Astrocyte (in vitro differentiated cells and primary cell): ENCODE measurements around the gene GLRA2. TPM values are rescaled to one million over a fixed set of nuclear protein-coding genes. Genes with fewer than 3 reads are reported as not detected.

Experiments used
- DNase-seq: peaks from one replicate; pipeline ENCODE4 v3.0.0-alpha.2; 2010; ENCODE audit warnings: low read depth
- FAIRE-seq: peaks from 2 replicates; lab custom pipeline; 2011; peaks lifted over from hg19 to GRCh38; lab: Jason Lieb, UNC
- H2AFZ ChIP-seq: 2 replicates; pipeline ENCODE4 v1.6.0; 2012; ENCODE audit warnings: low read depth, low read length, inconsistent platforms
- H3K27ac ChIP-seq: 2 replicates; pipeline ENCODE4 v1.5.1; 2011; ENCODE audit warnings: low read depth, low read length, inconsistent platforms
- H3K27me3 ChIP-seq: 2 replicates; pipeline ENCODE4 v1.6.0; 2011; ENCODE audit warnings: low read length, inconsistent platforms; ENCODE audit not compliant: insufficient read depth
- H3K36me3 ChIP-seq: 2 replicates; pipeline ENCODE4 v1.5.1; 2011; ENCODE audit warnings: low read length, inconsistent platforms; ENCODE audit not compliant: insufficient read depth
- H3K4me1 ChIP-seq: 2 replicates; pipeline ENCODE4 v1.5.1; 2011; ENCODE audit warnings: low read length, inconsistent platforms; ENCODE audit not compliant: insufficient read depth
- H3K4me2 ChIP-seq: 2 replicates; pipeline ENCODE4 v1.6.0; 2012; ENCODE audit warnings: low read length, inconsistent platforms
- H3K4me3 ChIP-seq: 2 replicates; pipeline ENCODE4 v1.5.1; 2011; ENCODE audit warnings: low read depth, mild to moderate bottlenecking, low read length, inconsistent platforms; ENCODE audit not compliant: insufficient read depth
- H3K79me2 ChIP-seq: 2 replicates; pipeline ENCODE4 v1.6.0; 2012; ENCODE audit warnings: mild to moderate bottlenecking, low read length, inconsistent platforms; ENCODE audit not compliant: insufficient read depth
- H3K9ac ChIP-seq: 2 replicates; pipeline ENCODE4 v1.6.0; 2012; ENCODE audit warnings: mild to moderate bottlenecking, low read length, inconsistent platforms
- H3K9me3 ChIP-seq: 2 replicates; pipeline ENCODE4 v1.5.1; 2012; ENCODE audit warnings: low read depth, mild to moderate bottlenecking, low read length, inconsistent platforms; ENCODE audit not compliant: insufficient read depth
- H4K20me1 ChIP-seq: 2 replicates; pipeline ENCODE4 v1.6.0; 2012; ENCODE audit warnings: low read length, inconsistent platforms; ENCODE audit not compliant: insufficient read depth
- H3K27ac Mint-ChIP-seq: one replicate; pipeline ENCODE4 v1.8.0; 2021; ENCODE audit warnings: mild to moderate bottlenecking, mixed read lengths; ENCODE audit not compliant: unreplicated experiment
- H3K27me3 Mint-ChIP-seq: one replicate; pipeline ENCODE4 v1.8.0; 2021; ENCODE audit warnings: low read depth, mixed read lengths; ENCODE audit not compliant: unreplicated experiment
- H3K36me3 Mint-ChIP-seq: one replicate; pipeline ENCODE4 v1.8.0; 2021; ENCODE audit warnings: low read depth, mixed read lengths; ENCODE audit not compliant: unreplicated experiment
- H3K4me1 Mint-ChIP-seq: one replicate; pipeline ENCODE4 v1.8.0; 2021; ENCODE audit warnings: low read depth, mixed read lengths; ENCODE audit not compliant: unreplicated experiment
- H3K4me3 Mint-ChIP-seq: one replicate; pipeline ENCODE4 v1.8.0; 2021; ENCODE audit warnings: mild to moderate bottlenecking, moderate library complexity, mixed read lengths; ENCODE audit not compliant: unreplicated experiment
- H3K9me3 Mint-ChIP-seq: one replicate; pipeline ENCODE4 v1.8.0; 2021; ENCODE audit warnings: mild to moderate bottlenecking, mixed read lengths; ENCODE audit not compliant: unreplicated experiment
- EZH2 ChIP-seq: IDR thresholded peaks from 2 replicates; pipeline ENCODE4 v1.6.1; 2012; ENCODE audit warnings: mild to moderate bottlenecking, low read length, inconsistent platforms; ENCODE audit not compliant: insufficient read depth
- total RNA-seq: library from RNA; stranded (reverse); gene quantifications from 2 replicates; pipeline ENCODE4 v1.2.1, GENCODE V29; 2021
- TF ChIP-seq, protein P1 (sequence below): IDR thresholded peaks from 2 replicates; pipeline ENCODE4 v1.5.1; 2011; ENCODE audit warnings: low read depth, mild to moderate bottlenecking, inconsistent platforms, low read length, moderate library complexity; ENCODE audit not compliant: insufficient read depth

The GLRA2 gene
- total RNA-seq, 1 donor from 2014 or later, result not detected

DNA sequence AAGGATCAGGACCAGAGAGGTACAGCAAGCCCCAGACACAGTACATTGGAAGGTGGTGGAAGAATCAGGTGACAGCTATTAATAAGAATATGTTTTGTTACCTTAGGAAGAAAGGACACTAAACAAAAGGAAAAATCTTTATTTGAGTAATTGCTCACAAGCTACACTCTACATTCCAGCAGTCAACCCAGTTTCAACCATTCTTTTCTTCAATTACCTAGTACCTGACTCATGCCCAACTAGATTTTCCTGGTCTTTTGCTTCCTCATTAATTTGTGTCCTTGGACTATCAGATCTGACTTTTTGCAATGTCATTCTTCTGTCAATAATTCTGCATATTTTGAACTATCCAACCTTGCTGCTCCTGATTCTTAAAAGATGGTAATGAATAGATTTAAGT, 22.5 kb upstream of the GLRA2 start:
- Histone ChIP-seq H2AFZ (no peak overlapping the region), H3K9me3 (no peaks in the 10 kb centered on the region), H3K4me1 (no peaks in the 10 kb centered on the region), H4K20me1 (no peaks in the 10 kb centered on the region), H3K79me2 (no peaks in the 10 kb centered on the region), H3K27me3 (no peaks in the 10 kb centered on the region), H3K4me3 (no peak overlapping the region), H3K4me2 (no peak overlapping the region), H3K36me3 (no peaks in the 10 kb centered on the region), H3K27ac (no peak overlapping the region), H3K9ac (no peak overlapping the region)
- FAIRE-seq, result peak; percentile 66
- TF ChIP-seq, protein P1, sequence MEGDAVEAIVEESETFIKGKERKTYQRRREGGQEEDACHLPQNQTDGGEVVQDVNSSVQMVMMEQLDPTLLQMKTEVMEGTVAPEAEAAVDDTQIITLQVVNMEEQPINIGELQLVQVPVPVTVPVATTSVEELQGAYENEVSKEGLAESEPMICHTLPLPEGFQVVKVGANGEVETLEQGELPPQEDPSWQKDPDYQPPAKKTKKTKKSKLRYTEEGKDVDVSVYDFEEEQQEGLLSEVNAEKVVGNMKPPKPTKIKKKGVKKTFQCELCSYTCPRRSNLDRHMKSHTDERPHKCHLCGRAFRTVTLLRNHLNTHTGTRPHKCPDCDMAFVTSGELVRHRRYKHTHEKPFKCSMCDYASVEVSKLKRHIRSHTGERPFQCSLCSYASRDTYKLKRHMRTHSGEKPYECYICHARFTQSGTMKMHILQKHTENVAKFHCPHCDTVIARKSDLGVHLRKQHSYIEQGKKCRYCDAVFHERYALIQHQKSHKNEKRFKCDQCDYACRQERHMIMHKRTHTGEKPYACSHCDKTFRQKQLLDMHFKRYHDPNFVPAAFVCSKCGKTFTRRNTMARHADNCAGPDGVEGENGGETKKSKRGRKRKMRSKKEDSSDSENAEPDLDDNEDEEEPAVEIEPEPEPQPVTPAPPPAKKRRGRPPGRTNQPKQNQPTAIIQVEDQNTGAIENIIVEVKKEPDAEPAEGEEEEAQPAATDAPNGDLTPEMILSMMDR, result no peak
- no peak for TF ChIP-seq EZH2
- Mint-ChIP-seq H3K9me3 (no peaks in the 10 kb centered on the region), H3K27ac (no peak overlapping the region), H3K4me3 (no peak overlapping the region), H3K36me3 (no peaks in the 10 kb centered on the region), H3K27me3 (no peaks in the 10 kb centered on the region), H3K4me1 (no peaks in the 10 kb centered on the region)
- DNase-seq, result no peak

DNA sequence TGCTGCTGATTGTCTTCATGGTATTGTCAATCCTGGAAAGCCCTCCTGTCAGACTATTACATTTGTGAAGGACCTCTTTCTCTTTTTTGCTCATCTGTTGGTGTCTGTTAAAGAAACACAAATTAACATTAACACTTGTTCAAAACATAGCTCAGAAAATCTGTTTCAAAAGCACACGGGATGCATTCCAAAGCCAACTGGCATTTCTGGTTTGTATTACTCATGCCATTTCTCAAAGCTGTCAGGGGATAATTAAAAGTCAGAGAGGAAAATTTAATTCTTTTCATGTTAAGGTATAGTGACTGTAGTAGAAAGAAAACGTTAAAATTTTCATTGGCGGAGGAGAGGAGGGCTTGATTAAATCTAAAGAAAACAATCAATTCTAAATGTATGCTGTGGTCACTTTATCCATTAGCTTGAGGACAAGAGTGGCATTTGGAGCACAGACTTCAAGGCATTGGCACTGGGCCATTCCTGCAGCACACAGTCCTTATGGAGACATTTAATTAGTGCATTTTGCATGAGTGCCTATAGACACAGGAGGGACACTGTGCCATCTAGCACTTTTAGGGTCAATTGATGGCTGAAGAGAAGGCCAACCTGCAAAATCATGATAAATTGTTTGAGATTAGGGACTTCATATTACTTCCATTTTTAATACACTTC, 21.2 kb upstream of the GLRA2 start:
- no peaks in the 10 kb centered on the region for H4K20me1 ChIP-seq
- H3K27me3 Mint-ChIP-seq, result no peaks in the 10 kb centered on the region

More for the DNA sequence above, 21.2 kb upstream of the GLRA2 start:
- H3K4me2 ChIP-seq, result no peak overlapping the region
- H2AFZ ChIP-seq, result no peak overlapping the region
- H3K27ac ChIP-seq, result no peak overlapping the region
- no peak overlapping the region for H3K4me3 ChIP-seq
- H3K36me3 Mint-ChIP-seq, result no peaks in the 10 kb centered on the region
- DNase-seq, result no peak
- no peak overlapping the region for H3K4me3 Mint-ChIP-seq
- no peaks in the 10 kb centered on the region for H3K79me2 ChIP-seq
- no peaks in the 10 kb centered on the region for H3K4me1 Mint-ChIP-seq
- H3K9ac ChIP-seq, result no peak overlapping the region
- TF ChIP-seq EZH2, result no peak
- TF ChIP-seq, protein P1, result no peak
- H3K27ac Mint-ChIP-seq, result no peak overlapping the region
- H3K36me3 ChIP-seq, result no peaks in the 10 kb centered on the region
- no peaks in the 10 kb centered on the region for H3K27me3 ChIP-seq
- peak; percentile 45 for FAIRE-seq
- peaks cover 3% of the 10 kb centered on the region for H3K9me3 Mint-ChIP-seq
- H3K4me1 ChIP-seq, result no peaks in the 10 kb centered on the region
- H3K9me3 ChIP-seq, result no peaks in the 10 kb centered on the region
